Kidney epithelial cell (primary cell): Measurements from ENCODE around the gene TMEM45A. TPM values are rescaled to one million over a fixed set of nuclear protein-coding genes. Genes with fewer than 3 reads are reported as not detected.
A peak's percentile ranks its signal among the peaks of the same experiment; 100 is the strongest.

ENCODE experiments used
- DNase-seq: peaks from one replicate; pipeline ENCODE4 v3.0.0-alpha.2; 2010; ENCODE audit warnings: low read depth
- H3K27me3 ChIP-seq: 2 replicates; pipeline ENCODE4 v1.6.0; 2011; ENCODE audit warnings: low read length; ENCODE audit not compliant: control insufficient read depth, insufficient read depth
- H3K36me3 ChIP-seq: 2 replicates; pipeline ENCODE4 v1.5.1; 2011; ENCODE audit warnings: low read length; ENCODE audit not compliant: control insufficient read depth, insufficient read depth
- H3K4me3 ChIP-seq: 2 replicates; pipeline ENCODE4 v1.5.1; 2011; ENCODE audit warnings: low read depth, mild to moderate bottlenecking, control low read depth, low read length
- CTCF ChIP-seq: IDR thresholded peaks from 2 replicates; pipeline ENCODE4 v1.5.1; 2011; ENCODE audit warnings: mild to moderate bottlenecking, moderate library complexity, low read length, control low read depth, inconsistent platforms; ENCODE audit not compliant: insufficient read depth, poor library complexity, severe bottlenecking
- total RNA-seq: library from RNA; depleted of rRNA; stranded (reverse); fragments of >200 nt; gene quantifications from 2 replicates; pipeline ENCODE4 v1.2.3, GENCODE V29; 2015

The TMEM45A gene
- total RNA-seq, 1 donor from 2014 or later: 10.2 TPM

DNA sequence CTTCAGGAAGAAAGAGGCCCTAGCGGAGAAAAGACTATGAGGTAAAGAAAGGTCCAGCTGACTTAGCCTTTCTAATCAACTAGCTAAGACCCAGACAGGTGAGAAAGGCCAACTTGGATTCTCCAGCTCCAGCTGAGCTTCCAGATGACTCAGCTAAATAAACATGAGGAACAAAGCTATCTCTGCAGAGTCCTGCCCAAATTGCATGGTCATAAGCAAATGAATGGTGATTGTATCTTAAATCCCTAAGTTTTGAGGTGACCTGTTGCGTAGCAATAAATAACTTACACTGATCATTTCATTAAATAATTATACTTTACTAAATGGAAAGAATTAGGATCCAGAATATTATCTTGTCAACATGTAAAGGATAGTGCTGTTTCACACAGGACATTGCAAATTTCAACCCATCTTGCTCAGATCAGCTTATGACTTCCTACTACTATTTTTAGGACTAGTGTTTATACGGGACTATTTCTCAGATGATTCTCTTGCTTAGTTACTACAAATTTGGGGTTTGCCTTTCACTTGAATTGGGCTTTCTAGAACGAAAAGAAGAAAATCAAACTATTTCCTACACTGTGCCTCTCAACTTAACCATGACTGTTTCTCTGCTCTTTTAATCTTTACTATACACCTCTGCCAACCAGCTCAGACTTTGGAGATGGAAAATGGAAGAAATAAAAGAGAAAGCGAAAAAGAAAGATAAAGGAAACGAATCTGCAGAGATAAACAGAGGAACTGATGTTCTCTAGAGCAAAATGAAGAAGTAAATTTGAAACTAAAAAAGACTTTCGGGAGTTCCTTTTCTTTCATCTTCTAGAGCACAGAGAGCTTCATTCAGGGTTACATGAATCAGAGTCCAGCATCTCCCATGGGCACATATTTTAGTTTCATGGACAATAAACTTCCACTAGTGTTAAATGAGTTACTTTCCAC is 110.4 kb downstream of the TMEM45A start:
- H3K27me3 ChIP-seq: no peaks in the 10 kb centered on the region
- no peak for DNase-seq
- no peak overlapping the region for H3K4me3 ChIP-seq
- H3K36me3 ChIP-seq: no peaks in the 10 kb centered on the region
- TF ChIP-seq CTCF: no peak

DNA sequence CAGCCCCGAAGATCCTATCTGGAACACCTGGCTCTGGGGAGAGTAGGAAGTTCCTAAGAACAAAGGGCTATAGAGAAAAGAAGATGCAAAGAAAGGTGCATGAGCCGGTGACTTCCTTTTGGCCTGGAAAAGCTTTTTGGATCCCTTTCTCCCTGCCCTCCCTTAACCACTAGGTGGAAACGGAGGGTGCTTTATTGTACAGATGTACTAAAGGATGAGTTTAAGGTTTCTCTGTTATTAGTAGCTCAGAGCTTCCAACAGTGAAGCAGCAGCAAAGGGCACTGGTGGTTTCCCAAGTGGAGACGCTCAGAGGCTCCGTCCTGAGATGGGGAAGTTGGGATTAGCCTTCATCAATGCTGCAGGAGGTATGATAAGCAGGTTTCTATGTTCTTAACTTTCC is 111.0 kb downstream of the TMEM45A start:
- Histone ChIP-seq H3K27me3 (no peaks in the 10 kb centered on the region), H3K36me3 (no peaks in the 10 kb centered on the region), H3K4me3 (no peak overlapping the region)
- no peak for DNase-seq
- peak; percentile 47 for TF ChIP-seq CTCF

- no peak for DNase-seq
- no peaks in the 10 kb centered on the region for H3K27me3 ChIP-seq
- no peak for TF ChIP-seq CTCF
- no peak overlapping the region for H3K4me3 ChIP-seq
- no peaks in the 10 kb centered on the region for H3K36me3 ChIP-seq
Observed at GRCh38 chr3:100605358-100605757, 112.9 kb downstream of the TMEM45A start.

- TF ChIP-seq CTCF: no peak
- Histone ChIP-seq H3K36me3 (no peaks in the 10 kb centered on the region), H3K4me3 (no peak overlapping the region), H3K27me3 (no peaks in the 10 kb centered on the region)
- no peak for DNase-seq
Observed at GRCh38 chr3:100606894-100607512, 114.6 kb downstream of the TMEM45A start.

- H3K4me3 ChIP-seq: no peak within 1 kb of the TSS
- no peaks in the 10 kb centered on the region for H3K27me3 ChIP-seq
- no peak for DNase-seq
- H3K36me3 ChIP-seq: no peaks in the 10 kb centered on the region
- TF ChIP-seq CTCF: no peak
Observed at GRCh38 chr3:100609305-100609704, 116.9 kb downstream of the TMEM45A start, which contains the start of gene ADGRG7. TSS of gene ADGRG7 (plus strand) at chr3:100609601. CDS start at chr3:100609857, 256 bp downstream.
